Pancreas (tissue), 10 donors: ENCODE data around the gene RAPGEF5. TPM values are rescaled to one million over a fixed set of nuclear protein-coding genes. Genes with fewer than 3 reads are reported as not detected.

Source experiments
- ATAC-seq, 4 donors: fragments of 200-7000 bp; cut with Tn5 transposase; one replicate each; pipeline versions ENCODE4 v1.8.0 to v1.9.1; 2020; ENCODE audit warnings: mild to moderate bottlenecking in 4 of 4, moderate library complexity in 4 of 4
- DNase-seq, 6 donors: peaks; one replicate each; pipeline ENCODE4 v3.0.0-alpha.2; 2020
- FAIRE-seq: peaks from 2 replicates; lab custom pipeline; 2012; peaks lifted over from hg19 to GRCh38; lab: Jason Lieb, UNC
- H3K27ac ChIP-seq, 4 donors: fragments of 200-600 bp; sonication (generic); 1 replicate in 3 of 4; 2 replicates in 1 of 4; pipeline versions ENCODE4 v1.5.0 to v1.8.0; 2020
- H3K27me3 ChIP-seq, 4 donors: fragments of 200-600 bp; one replicate each; pipeline ENCODE4 v1.8.0; 2021
- H3K36me3 ChIP-seq, 3 donors: fragments of 200-600 bp; sonication (generic) in 1 of 3; one replicate each; pipeline versions ENCODE4 v1.5.0 to v1.8.0; 2020 to 2021
- H3K4me1 ChIP-seq, 3 donors: fragments of 200-600 bp; one replicate each; pipeline ENCODE4 v1.8.0; 2021
- H3K4me3 ChIP-seq, 4 donors: fragments of 200-600 bp; sonication (generic) in 2 of 4; one replicate each; pipeline versions ENCODE4 v1.5.0 to v1.8.0; 2020 to 2021
- H3K9me3 ChIP-seq, 4 donors: fragments of 200-600 bp; one replicate each; pipeline ENCODE4 v1.8.0; 2021
- CTCF ChIP-seq, 4 donors: fragments of 200-600 bp; sonication (generic) in 3 of 4; IDR thresholded peaks; one replicate each; pipeline versions ENCODE4 v1.5.0 to v1.8.0; 2021; ENCODE audit warnings: antibody characterized with exemption in 4 of 4
- WGBS, 2 donors: extraction: QIAGEN DNeasy Blood & Tissue Kit; methylation state at CpG; one replicate each; pipeline ENCODE4 v1.1.7; 2013; 5-methylcytosine and 5-hydroxymethylcytosine counted together
- intact Hi-C, 3 donors: fragments of 100-400 bp; cut with DNase I; formaldehyde crosslinking; loops; one replicate each; pipeline versions ENCODE4 v1.11.1 to v1.14.2; 2022
- polyA plus RNA-seq, 2 donors: library from polyadenylated mRNA; stranded (reverse); fragments of 200-250 nt; gene quantifications; one replicate each; pipeline ENCODE4 v1.2.3, GENCODE V29; 2013
- total RNA-seq, 6 donors: library from RNA; stranded (reverse); fragmentation: NEBNext Ultra II Directional in 4 of 6; extraction: Animal tissue kit (Norgen Biotek cat#: 25700) in 4 of 6; gene quantifications; one replicate each; pipeline versions ENCODE4 v1.2.1 to v1.2.4, GENCODE V29; 2021 to 2023
- donor health status: healthy with polysubstance abuse.
- donor health status: DM: no; HTN: no; CAD: no; lungs with moderate emphysema.
- donor health status: DM: no; HTN: no; CAD: no.
- donor health status: control.
- donor health status: control.
- donor health status: Bipolar disorder and iron deficiency.
- donor health status: DM: yes; HTN: yes; CAD: no.
- donor health status: DM: no; HTN: no; CAD: no.
- donor health status: DM: no; HTN: no; CAD: no.
- donor health status: DM: yes; HTN: yes; CAD: no.

RAPGEF5 gene
- total and polyA plus RNA-seq, 8 donors = 7.5 to 38.9 (median 29.1) TPM

GRCh38 chr7:22138886-22139285 is 218.1 kb downstream of the RAPGEF5 start:
- no peak for DNase-seq
- intact Hi-C loops = no loop called here
- no peak for TF ChIP-seq CTCF (IDR thresholded peaks at IDR 0.05)
- WGBS, 2 donors = 85% methylated on average over 5 of the region's 5 CpGs
- no peak overlapping the region for H3K27ac ChIP-seq
- no peaks in the 10 kb centered on the region for H3K4me1 ChIP-seq
- H3K9me3 ChIP-seq = no peaks in the 10 kb centered on the region
- peaks cover 0 to 66% (median 3%) of the 10 kb centered on the region in 3 donors for H3K36me3 ChIP-seq
- H3K27me3 ChIP-seq = no peaks in the 10 kb centered on the region
- no peak for ATAC-seq
- no peak overlapping the region for H3K4me3 ChIP-seq
- no peak for FAIRE-seq

GRCh38 chr7:22138106-22138505 is 218.8 kb downstream of the RAPGEF5 start:
- intact Hi-C loops = no loop called here
- FAIRE-seq = no peak

GRCh38 chr7:22137466-22137865 is 219.5 kb downstream of the RAPGEF5 start:
- no peaks in the 10 kb centered on the region for H3K9me3 ChIP-seq
- FAIRE-seq = no peak
- DNase-seq = no peak
- H3K36me3 ChIP-seq = peaks cover 0 to 66% (median 8%) of the 10 kb centered on the region in 3 donors
- WGBS, 2 donors = 43 to 51% methylated on average over 2 of the region's 2 CpGs
- intact Hi-C loops = no loop called here
- peak overlapping the region in 1 of 4 donors; percentile 26 for H3K27ac ChIP-seq
- no peaks in the 10 kb centered on the region for H3K4me1 ChIP-seq
- H3K4me3 ChIP-seq = no peak overlapping the region
- no peaks in the 10 kb centered on the region for H3K27me3 ChIP-seq
- peak in 3 of 4 donors; percentile 50 to 81 (median 67) for ATAC-seq
- no peak for TF ChIP-seq CTCF (IDR thresholded peaks at IDR 0.05)

More at GRCh38 chr7:22138106-22138505, 218.8 kb downstream of the RAPGEF5 start:
- DNase-seq (no peak), ATAC-seq (no peak)
- WGBS, 2 donors = 81 to 85% methylated on average over 5 of the region's 5 CpGs
- Histone ChIP-seq H3K27me3 (no peaks in the 10 kb centered on the region), H3K36me3 (peaks cover 0 to 66% (median 5%) of the 10 kb centered on the region in 3 donors), H3K4me1 (no peaks in the 10 kb centered on the region), H3K27ac (no peak overlapping the region), H3K9me3 (no peaks in the 10 kb centered on the region), H3K4me3 (no peak overlapping the region)
- no peak for TF ChIP-seq CTCF (IDR thresholded peaks at IDR 0.05)

- intact Hi-C loops = no loop called here
- no peaks in the 10 kb centered on the region for H3K27me3 ChIP-seq
- peak overlapping the region in 1 of 4 donors; percentile 26 for H3K27ac ChIP-seq
- peaks cover 0 to 64% (median 8%) of the 10 kb centered on the region in 3 donors for H3K36me3 ChIP-seq
- no peak for DNase-seq
- ATAC-seq = no peak
- no peaks in the 10 kb centered on the region for H3K9me3 ChIP-seq
- FAIRE-seq = no peak
- no peak overlapping the region for H3K4me3 ChIP-seq
- 74 to 80% methylated on average over 2 of the region's 2 CpGs for WGBS, 2 donors
- TF ChIP-seq CTCF (IDR thresholded peaks at IDR 0.05) = no peak
- H3K4me1 ChIP-seq = no peaks in the 10 kb centered on the region
Measured at GRCh38 chr7:22137026-22137425, 219.9 kb downstream of the RAPGEF5 start.

GRCh38 chr7:22129819-22130580 is 227.0 kb downstream of the RAPGEF5 start:
- WGBS, 2 donors = 92 to 94% methylated on average over 4 of the region's 4 CpGs
- no peaks in the 10 kb centered on the region for H3K9me3 ChIP-seq
- no peak overlapping the region for H3K4me3 ChIP-seq
- H3K27me3 ChIP-seq = no peaks in the 10 kb centered on the region
- no peak overlapping the region for H3K27ac ChIP-seq
- no peaks in the 10 kb centered on the region for H3K4me1 ChIP-seq
- FAIRE-seq = no peak
- no peak for DNase-seq
- intact Hi-C loops = loop anchor here in 1 of 3 donors (5.0 kb wide), 1 partner anchor 32 kb away; no protein-coding TSS in a partner anchor
- H3K36me3 ChIP-seq = peaks cover 0 to 31% (median 10%) of the 10 kb centered on the region in 3 donors
- ATAC-seq = no peak
- no peak for TF ChIP-seq CTCF (IDR thresholded peaks at IDR 0.05)
